Kidney (tissue), 14 donors: Measurements from ENCODE around the gene HOXA10. TPM values are rescaled to one million over a fixed set of nuclear protein-coding genes. Genes with fewer than 3 reads are reported as not detected.

ENCODE experiments used
- DNase-seq, 5 donors: peaks; one replicate each; pipeline ENCODE4 v3.0.0-alpha.2; 2013 to 2020
- FAIRE-seq: peaks from 2 replicates; lab custom pipeline; 2012; peaks lifted over from hg19 to GRCh38; lab: Jason Lieb, UNC
- H3K27ac ChIP-seq, 2 donors: one replicate each; pipeline ENCODE4 v1.7.0; 2013; ENCODE audit warnings: low read depth in 2 of 2, low read length in 2 of 2, inconsistent platforms in 1 of 2
- H3K27me3 ChIP-seq: one replicate; pipeline ENCODE4 v1.7.1; 2013; ENCODE audit warnings: low read length, inconsistent platforms; ENCODE audit not compliant: control insufficient read depth, insufficient read depth
- H3K36me3 ChIP-seq, 3 donors: one replicate each; pipeline versions ENCODE4 v1.7.0 to v1.7.1; 2013; ENCODE audit warnings: low read length in 3 of 3, control low read depth in 1 of 3, inconsistent platforms in 1 of 3; ENCODE audit not compliant: insufficient read depth in 3 of 3, control insufficient read depth in 2 of 3
- H3K4me1 ChIP-seq, 3 donors: one replicate each; pipeline versions ENCODE4 v1.7.0 to v1.7.1; 2013; ENCODE audit warnings: low read length in 3 of 3, inconsistent platforms in 1 of 3, low read depth in 1 of 3; ENCODE audit not compliant: control insufficient read depth in 2 of 3, insufficient read depth in 2 of 3
- H3K4me3 ChIP-seq, 3 donors: one replicate each; pipeline versions ENCODE4 v1.7.0 to v1.8.1; 2013; ENCODE audit warnings: low read length in 3 of 3, control low read depth in 1 of 3, inconsistent platforms in 1 of 3
- H3K9ac ChIP-seq, 3 donors: one replicate each; pipeline versions ENCODE4 v1.7.0 to v1.7.1; 2013; ENCODE audit warnings: low read length in 3 of 3, control low read depth in 1 of 3, inconsistent platforms in 1 of 3
- H3K9me3 ChIP-seq, 3 donors: one replicate each; pipeline versions ENCODE4 v1.7.0 to v1.7.1; 2013; ENCODE audit warnings: low read length in 3 of 3, control low read depth in 1 of 3, inconsistent platforms in 1 of 3; ENCODE audit not compliant: control insufficient read depth in 2 of 3, insufficient read depth in 1 of 3
- intact Hi-C: fragments of 100-400 bp; cut with DNase I; formaldehyde crosslinking; loops from one replicate; pipeline ENCODE4 v1.11.1; 2022
- polyA plus RNA-seq: library from polyadenylated mRNA; stranded (reverse); fragments of 350-450 nt; fragmentation: Illumina TruSeq; extraction: RNeasy Lipid Tissue Mini Kit (QIAGEN cat#74804); gene quantifications from one replicate; pipeline ENCODE4 v1.2.3, GENCODE V29; 2014; ENCODE audit warnings: low read depth, low replicate concordance; ENCODE audit not compliant: insufficient read depth
- total RNA-seq: library from RNA; stranded (reverse); fragmentation: NEBNext Ultra II Directional; extraction: Animal tissue kit (Norgen Biotek cat#: 25700); gene quantifications from one replicate; pipeline ENCODE4 v1.2.1, GENCODE V29; 2021
- TF ChIP-seq, protein P1 (sequence below): IDR thresholded peaks from 3 replicates; pipeline ENCODE4 v1.5.1; 2012; ENCODE audit warnings: mild to moderate bottlenecking, moderate library complexity, borderline replicate concordance; ENCODE audit not compliant: insufficient read depth; ENCODE audit errors: extremely low read depth
- donor health status: control.
- donor health status: control.
- donor health status: control.
- donor health status: control.
- donor health status: control.
- donor health status: DM: yes; HTN: yes; CAD: no.
- donor health status: Normal renal cell carcinoma (clear cell type).

HOXA10 gene
- total and polyA plus RNA-seq, 2 donors from 2014 or later: 16.3 to 17.9 TPM

DNA sequence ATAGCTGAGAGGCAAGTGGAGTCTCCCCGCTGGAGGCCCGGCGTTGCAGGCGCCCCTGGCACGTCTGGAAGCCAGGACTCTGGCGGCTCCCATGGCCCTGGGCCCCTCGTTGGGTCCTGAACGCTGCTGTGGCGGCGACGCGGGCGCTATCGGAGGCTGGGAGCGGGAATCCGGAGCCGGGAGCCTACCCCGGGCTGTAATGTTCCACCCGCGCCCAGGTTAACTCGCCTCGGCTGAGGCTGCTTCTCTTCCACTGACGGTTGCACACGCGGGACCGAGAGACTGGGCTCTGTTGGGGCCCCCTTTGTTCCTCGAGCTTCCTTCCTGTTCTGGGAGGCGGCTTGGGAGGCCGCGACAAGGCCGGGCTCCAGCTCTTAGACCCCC is 29.3 kb downstream of the HOXA10 start:
- DNase-seq (peak in 3 of 5 donors; percentile 26 to 73 (median 64)), FAIRE-seq (no peak)
- intact Hi-C loops: no loop called here
- peaks cover 0 to 14% (median 10%) of the 10 kb centered on the region in 3 donors for H3K4me1 ChIP-seq
- H3K27ac ChIP-seq: peak overlapping the region; percentile 97
- H3K27me3 ChIP-seq: no peaks in the 10 kb centered on the region
- H3K4me3 ChIP-seq: peak overlapping the region in 1 of 3 donors; percentile 83
- H3K9ac ChIP-seq: peak overlapping the region in 2 of 3 donors; percentile 48 to 97
- TF ChIP-seq, protein P1, sequence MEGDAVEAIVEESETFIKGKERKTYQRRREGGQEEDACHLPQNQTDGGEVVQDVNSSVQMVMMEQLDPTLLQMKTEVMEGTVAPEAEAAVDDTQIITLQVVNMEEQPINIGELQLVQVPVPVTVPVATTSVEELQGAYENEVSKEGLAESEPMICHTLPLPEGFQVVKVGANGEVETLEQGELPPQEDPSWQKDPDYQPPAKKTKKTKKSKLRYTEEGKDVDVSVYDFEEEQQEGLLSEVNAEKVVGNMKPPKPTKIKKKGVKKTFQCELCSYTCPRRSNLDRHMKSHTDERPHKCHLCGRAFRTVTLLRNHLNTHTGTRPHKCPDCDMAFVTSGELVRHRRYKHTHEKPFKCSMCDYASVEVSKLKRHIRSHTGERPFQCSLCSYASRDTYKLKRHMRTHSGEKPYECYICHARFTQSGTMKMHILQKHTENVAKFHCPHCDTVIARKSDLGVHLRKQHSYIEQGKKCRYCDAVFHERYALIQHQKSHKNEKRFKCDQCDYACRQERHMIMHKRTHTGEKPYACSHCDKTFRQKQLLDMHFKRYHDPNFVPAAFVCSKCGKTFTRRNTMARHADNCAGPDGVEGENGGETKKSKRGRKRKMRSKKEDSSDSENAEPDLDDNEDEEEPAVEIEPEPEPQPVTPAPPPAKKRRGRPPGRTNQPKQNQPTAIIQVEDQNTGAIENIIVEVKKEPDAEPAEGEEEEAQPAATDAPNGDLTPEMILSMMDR: no peak
- H3K9me3 ChIP-seq: no peaks in the 10 kb centered on the region
- H3K36me3 ChIP-seq: peaks cover 2 to 12% (median 7%) of the 10 kb centered on the region in 3 donors

DNA sequence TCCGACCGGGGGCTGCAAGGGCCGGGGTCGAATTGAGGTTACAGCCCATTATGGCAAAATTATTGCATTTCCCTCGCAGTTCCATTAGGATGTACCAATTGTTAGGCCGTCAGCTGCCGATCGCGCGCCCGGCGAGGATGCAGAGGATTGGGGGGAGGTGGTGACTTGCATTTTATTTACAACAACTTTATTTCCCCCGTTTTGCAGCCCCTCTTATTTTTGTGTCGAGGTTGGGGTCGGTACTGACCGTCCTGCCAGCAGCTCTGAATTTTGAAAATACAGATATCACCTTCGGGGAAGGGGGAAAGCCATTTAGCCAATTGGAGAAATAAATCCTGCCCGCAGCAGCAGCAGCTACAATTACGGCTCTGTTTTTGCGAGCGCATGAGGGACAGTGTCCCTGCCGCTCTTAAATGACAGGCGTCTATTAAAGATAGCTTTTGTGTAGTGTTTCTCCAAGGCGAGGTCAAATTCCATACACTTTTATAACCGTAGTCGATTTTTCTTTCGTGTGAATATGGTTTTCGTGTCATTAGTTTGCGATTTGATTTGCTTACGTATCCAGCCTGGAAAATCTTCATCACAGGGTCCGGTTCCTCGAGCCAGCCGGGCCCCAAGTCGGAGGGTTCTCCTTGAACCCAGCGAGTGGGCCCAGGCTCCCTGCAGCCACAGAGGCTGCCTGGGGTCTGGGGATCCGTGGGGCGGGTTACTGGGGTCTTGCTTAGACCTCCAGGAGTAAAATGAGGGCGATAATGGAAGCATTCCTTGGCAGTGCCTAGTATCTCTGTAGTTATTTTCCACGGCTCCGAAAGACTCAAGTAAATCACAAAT is 30.0 kb downstream of the HOXA10 start:
- DNase-seq (peak in 2 of 5 donors; percentile 23 to 48), FAIRE-seq (no peak)
- intact Hi-C loops: no loop called here
- H3K4me3 ChIP-seq: peak overlapping the region; percentile 20 to 83 (median 33)
- H3K9me3 ChIP-seq: no peaks in the 10 kb centered on the region
- peaks cover 2 to 12% (median 7%) of the 10 kb centered on the region in 3 donors for H3K36me3 ChIP-seq
- no peaks in the 10 kb centered on the region for H3K27me3 ChIP-seq
- peak overlapping the region; percentile 97 for H3K27ac ChIP-seq
- TF ChIP-seq, protein P1: no peak
- H3K4me1 ChIP-seq: peaks cover 0 to 14% (median 9%) of the 10 kb centered on the region in 3 donors
- H3K9ac ChIP-seq: peak overlapping the region in 2 of 3 donors; percentile 22 to 97

DNA sequence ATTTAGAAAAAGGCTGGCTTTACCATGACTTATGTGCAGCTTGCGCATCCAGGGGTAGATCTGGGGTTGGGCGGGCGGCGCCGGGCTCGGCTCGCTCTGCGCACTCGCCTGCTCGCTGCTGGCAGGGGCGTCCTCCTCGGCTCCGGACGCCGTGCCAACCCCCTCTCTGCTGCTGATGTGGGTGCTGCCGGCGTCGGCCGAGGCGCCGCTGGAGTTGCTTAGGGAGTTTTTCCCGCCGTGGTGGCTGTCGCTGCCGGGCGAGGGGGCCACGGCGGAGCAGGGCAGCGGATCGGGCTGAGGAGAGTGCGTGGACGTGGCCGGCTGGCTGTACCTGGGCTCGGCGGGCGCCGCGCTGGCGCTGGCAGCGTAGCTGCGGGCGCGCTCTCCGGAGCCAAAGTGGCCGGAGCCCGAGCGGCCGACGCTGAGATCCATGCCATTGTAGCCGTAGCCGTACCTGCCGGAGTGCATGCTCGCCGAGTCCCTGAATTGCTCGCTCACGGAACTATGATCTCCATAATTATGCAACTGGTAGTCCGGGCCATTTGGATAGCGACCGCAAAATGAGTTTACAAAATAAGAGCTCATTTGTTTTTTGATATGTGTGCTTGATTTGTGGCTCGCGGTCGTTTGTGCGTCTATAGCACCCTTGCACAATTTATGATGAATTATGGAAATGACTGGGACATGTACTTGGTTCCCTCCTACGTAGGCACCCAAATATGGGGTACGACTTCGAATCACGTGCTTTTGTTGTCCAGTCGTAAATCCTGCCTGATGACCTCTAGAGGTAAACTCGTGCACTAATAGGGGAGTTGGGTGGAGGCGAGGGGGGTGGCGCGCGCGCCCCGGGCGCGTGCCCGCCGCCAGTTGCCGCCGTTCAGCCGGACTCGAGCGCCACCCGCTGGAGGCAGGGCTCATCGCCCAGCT is 30.8 kb downstream of the HOXA10 start, which contains the start of gene HOXA5:
HOXA5 (minus strand) TSS at position 659 of the 927 bp plus-strand sequence; CDS start at position 585, 74 bp downstream.
- Histone ChIP-seq H3K27ac (peak within 1 kb of the TSS; percentile 97), H3K4me3 (peak within 1 kb of the TSS; percentile 73 to 89 (median 75)), H3K9me3 (no peaks in the 10 kb centered on the region), H3K4me1 (peaks cover 0 to 12% (median 11%) of the 10 kb centered on the region in 3 donors), H3K36me3 (peaks cover 2 to 12% (median 7%) of the 10 kb centered on the region in 3 donors), H3K9ac (peak within 1 kb of the TSS; percentile 64 to 97 (median 94)), H3K27me3 (no peaks in the 10 kb centered on the region)
- intact Hi-C loops: no loop called here
- TF ChIP-seq, protein P1: peak; percentile 82
- FAIRE-seq (peak; percentile 11), DNase-seq (peak; percentile 94 to 97 (median 95))
